HG03354 (cell line): ENCODE data around the gene LRP1.

Experiments
- ATAC-seq: cut with Tn5 transposase; IDR thresholded peaks from one replicate; pipeline ENCODE4 v1.9.1; 2021; ENCODE audit warnings: mild to moderate bottlenecking; ENCODE audit not compliant: unreplicated experiment, poor library complexity, severe bottlenecking

Gene LRP1

GRCh38 chr12:57150400-57151000 is 22.2 kb downstream of the LRP1 start:
- no peak for ATAC-seq

GRCh38 chr12:57151741-57152630 is 23.7 kb downstream of the LRP1 start:
- ATAC-seq = no peak

GRCh38 chr12:57152639-57153038 is 24.4 kb downstream of the LRP1 start:
- no peak for ATAC-seq

- no peak for ATAC-seq
Observed at GRCh38 chr12:57153415-57153997, 25.2 kb downstream of the LRP1 start.

GRCh38 chr12:57154076-57154475 is 25.8 kb downstream of the LRP1 start:
- ATAC-seq = no peak

- ATAC-seq = no peak
Observed at GRCh38 chr12:57154804-57155434, 26.6 kb downstream of the LRP1 start.

GRCh38 chr12:57156701-57157403 is 28.6 kb downstream of the LRP1 start:
- no peak for ATAC-seq

GRCh38 chr12:57157588-57158173 is 29.4 kb downstream of the LRP1 start:
- no peak for ATAC-seq

GRCh38 chr12:57158186-57158585 is 29.9 kb downstream of the LRP1 start:
- ATAC-seq = no peak

GRCh38 chr12:57158665-57159064 is 30.4 kb downstream of the LRP1 start:
- ATAC-seq = no peak

- no peak for ATAC-seq
Observed at GRCh38 chr12:57159311-57159710, 31.0 kb downstream of the LRP1 start.

- ATAC-seq = no peak
Observed at GRCh38 chr12:57160040-57160439, 31.8 kb downstream of the LRP1 start.

- ATAC-seq = no peak
Observed at GRCh38 chr12:57160741-57161140, 32.5 kb downstream of the LRP1 start.

- ATAC-seq = no peak
Observed at GRCh38 chr12:57161491-57161890, 33.2 kb downstream of the LRP1 start.

GRCh38 chr12:57162553-57163125 is 34.4 kb downstream of the LRP1 start:
- ATAC-seq = no peak

- no peak for ATAC-seq
Observed at GRCh38 chr12:57164454-57164853, 36.2 kb downstream of the LRP1 start.

GRCh38 chr12:57164966-57165625 is 36.8 kb downstream of the LRP1 start:
- no peak for ATAC-seq

GRCh38 chr12:57165741-57166140 is 37.5 kb downstream of the LRP1 start:
- ATAC-seq = no peak

GRCh38 chr12:57166971-57167371 is 38.7 kb downstream of the LRP1 start:
- no peak for ATAC-seq
